Fibroblast of the aortic adventitia (primary cell): ENCODE results near the gene NUP42. TPM values are rescaled to one million over a fixed set of nuclear protein-coding genes. Genes with fewer than 3 reads are reported as not detected.

Source experiments
- DNase-seq: peaks from one replicate; pipeline ENCODE4 v3.0.0-alpha.2; 2010; ENCODE audit warnings: low read depth
- H3K4me3 ChIP-seq: 2 replicates; pipeline ENCODE4 v1.5.1; 2011; ENCODE audit warnings: low read depth, mild to moderate bottlenecking, control low read depth, low read length, moderate library complexity
- CTCF ChIP-seq: IDR thresholded peaks from 2 replicates; pipeline ENCODE4 v1.5.1; 2011; ENCODE audit warnings: mild to moderate bottlenecking, low read length, control low read depth, inconsistent platforms; ENCODE audit not compliant: insufficient read depth
- total RNA-seq: library from RNA; depleted of rRNA; stranded (reverse); fragments of >200 nt; gene quantifications from 2 replicates; pipeline ENCODE4 v1.2.3, GENCODE V29; 2012; ENCODE audit warnings: low replicate concordance

Gene NUP42
- total RNA-seq, 1 donor: 27.6 TPM

- H3K4me3 ChIP-seq: no peak overlapping the region
- TF ChIP-seq CTCF: no peak
- no peak for DNase-seq
Measured at GRCh38 chr7:23211589-23211988, 29.7 kb downstream of the NUP42 start.

GRCh38 chr7:23212395-23212794, 30.5 kb downstream of the NUP42 start:
- DNase-seq: no peak
- no peak overlapping the region for H3K4me3 ChIP-seq

GRCh38 chr7:23212841-23213240, 31.0 kb downstream of the NUP42 start:
- TF ChIP-seq CTCF: no peak
- no peak overlapping the region for H3K4me3 ChIP-seq
- no peak for DNase-seq

More at GRCh38 chr7:23212395-23212794, 30.5 kb downstream of the NUP42 start:
- TF ChIP-seq CTCF: no peak

GRCh38 chr7:23213755-23214154, 31.9 kb downstream of the NUP42 start:
- DNase-seq: no peak
- no peak overlapping the region for H3K4me3 ChIP-seq
- no peak for TF ChIP-seq CTCF

- no peak for TF ChIP-seq CTCF
- no peak for DNase-seq
- no peak overlapping the region for H3K4me3 ChIP-seq
Measured at GRCh38 chr7:23214423-23214822, 32.6 kb downstream of the NUP42 start.

- TF ChIP-seq CTCF: no peak
- DNase-seq: no peak
- no peak overlapping the region for H3K4me3 ChIP-seq
Measured at GRCh38 chr7:23214938-23215337, 33.1 kb downstream of the NUP42 start.

GRCh38 chr7:23216021-23216420, 34.2 kb downstream of the NUP42 start:
- DNase-seq: no peak
- no peak overlapping the region for H3K4me3 ChIP-seq
- TF ChIP-seq CTCF: no peak
